GM12801 (cell line): ENCODE data around the gene RBM45.

ENCODE experiments used
- TF ChIP-seq, protein P1 (sequence below): IDR thresholded peaks from one replicate; pipeline ENCODE4 v1.5.1; 2011; ENCODE audit warnings: control low read depth; ENCODE audit not compliant: insufficient read length; ENCODE audit errors: extremely low read depth

Gene RBM45

DNA sequence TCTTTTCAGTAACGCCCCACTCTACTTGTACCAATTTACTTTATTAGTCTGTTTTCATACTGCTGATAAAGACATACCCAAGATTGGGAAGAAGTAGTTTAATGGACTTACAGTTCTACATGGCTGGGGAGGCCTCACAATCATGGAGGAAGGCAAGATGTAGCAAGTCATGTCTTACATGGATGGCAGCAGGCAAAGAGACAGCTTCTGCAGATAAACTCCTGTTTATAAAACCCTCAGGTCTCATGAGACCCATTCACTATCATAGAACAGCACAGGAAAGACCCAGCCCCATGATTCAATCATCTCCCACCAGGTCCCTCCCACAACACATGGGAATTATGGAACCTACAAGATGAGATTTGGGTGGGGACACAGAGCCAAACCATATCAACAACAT lies 43.3 kb downstream of the RBM45 start:
- TF ChIP-seq, protein P1, sequence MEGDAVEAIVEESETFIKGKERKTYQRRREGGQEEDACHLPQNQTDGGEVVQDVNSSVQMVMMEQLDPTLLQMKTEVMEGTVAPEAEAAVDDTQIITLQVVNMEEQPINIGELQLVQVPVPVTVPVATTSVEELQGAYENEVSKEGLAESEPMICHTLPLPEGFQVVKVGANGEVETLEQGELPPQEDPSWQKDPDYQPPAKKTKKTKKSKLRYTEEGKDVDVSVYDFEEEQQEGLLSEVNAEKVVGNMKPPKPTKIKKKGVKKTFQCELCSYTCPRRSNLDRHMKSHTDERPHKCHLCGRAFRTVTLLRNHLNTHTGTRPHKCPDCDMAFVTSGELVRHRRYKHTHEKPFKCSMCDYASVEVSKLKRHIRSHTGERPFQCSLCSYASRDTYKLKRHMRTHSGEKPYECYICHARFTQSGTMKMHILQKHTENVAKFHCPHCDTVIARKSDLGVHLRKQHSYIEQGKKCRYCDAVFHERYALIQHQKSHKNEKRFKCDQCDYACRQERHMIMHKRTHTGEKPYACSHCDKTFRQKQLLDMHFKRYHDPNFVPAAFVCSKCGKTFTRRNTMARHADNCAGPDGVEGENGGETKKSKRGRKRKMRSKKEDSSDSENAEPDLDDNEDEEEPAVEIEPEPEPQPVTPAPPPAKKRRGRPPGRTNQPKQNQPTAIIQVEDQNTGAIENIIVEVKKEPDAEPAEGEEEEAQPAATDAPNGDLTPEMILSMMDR = no peak

DNA sequence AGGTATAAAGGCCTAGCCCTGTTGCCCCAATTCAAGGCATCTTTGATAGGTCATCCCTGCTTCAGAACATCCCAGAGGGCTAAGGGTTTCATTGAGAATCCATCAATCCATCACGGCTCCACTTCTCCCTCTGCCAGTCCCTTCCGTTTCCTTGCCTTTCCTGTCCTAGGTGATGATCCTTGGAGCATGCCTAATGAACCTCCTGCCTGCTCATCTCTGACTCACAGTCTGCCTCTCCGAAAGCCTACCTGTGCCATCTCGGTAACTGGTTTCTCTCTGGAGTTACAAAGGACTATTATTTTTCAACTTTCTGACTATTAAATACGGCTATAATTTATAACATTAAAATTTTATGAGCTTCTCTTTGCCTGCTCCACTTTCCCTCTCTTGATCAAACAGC lies 45.3 kb downstream of the RBM45 start:
- TF ChIP-seq, protein P1 = no peak

DNA sequence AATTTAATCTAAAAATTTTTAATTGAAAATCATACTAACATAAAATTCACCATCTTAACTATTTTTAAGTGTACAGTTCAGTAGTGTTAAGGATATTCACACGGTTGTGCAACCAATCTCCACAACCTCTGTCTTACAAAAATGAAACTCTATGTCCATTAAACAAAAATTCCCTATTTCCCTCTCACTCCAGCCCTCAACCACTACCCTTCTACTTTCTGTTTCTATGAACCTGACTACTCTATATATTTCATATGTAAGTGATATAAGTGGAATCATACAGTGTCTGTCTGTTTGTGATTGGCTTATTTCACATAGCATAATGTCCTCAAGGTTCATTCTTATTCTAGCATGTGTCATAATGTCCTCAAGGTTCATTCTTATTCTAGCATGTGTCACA lies 47.7 kb downstream of the RBM45 start:
- TF ChIP-seq, protein P1 = no peak

DNA sequence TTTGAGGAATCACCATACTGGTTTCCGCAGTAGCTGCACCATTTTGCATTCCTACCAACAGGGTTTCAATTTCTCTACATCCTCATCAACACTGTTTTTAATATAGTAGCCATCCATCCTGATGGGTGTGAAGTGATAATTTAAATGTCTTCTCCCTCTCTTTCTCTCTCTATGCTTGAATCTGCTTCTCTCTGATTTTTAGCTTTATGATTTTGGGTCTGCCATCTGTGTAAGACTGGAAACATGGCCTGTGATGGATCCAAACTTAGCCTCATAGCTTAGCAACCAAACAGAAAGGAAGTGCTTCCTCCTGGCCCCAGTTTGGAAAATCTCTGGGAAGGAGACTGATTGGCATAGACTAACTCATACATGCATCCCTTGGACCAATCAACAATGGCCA lies 48.4 kb downstream of the RBM45 start:
- TF ChIP-seq, protein P1 = no peak

DNA sequence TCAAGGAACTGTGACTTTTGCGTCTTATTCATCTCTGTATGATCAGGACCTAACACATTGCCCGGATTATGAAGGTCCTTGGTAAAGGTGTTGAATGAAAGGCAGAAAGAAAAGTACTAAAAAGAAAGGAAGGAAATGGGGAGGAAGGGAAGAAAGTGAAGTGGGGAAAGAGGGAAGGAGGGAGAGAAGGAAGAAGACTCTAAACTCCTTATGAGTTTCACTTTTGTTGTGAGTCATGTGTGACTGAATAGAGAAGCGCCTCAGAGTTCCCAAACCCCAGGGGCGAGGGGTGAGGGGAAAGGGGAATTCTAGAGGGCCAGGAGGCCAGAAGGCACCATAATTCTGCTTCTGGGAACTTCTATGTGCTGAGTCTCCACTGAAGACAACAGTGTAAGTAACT lies 51.2 kb downstream of the RBM45 start:
- TF ChIP-seq, protein P1 = no peak

DNA sequence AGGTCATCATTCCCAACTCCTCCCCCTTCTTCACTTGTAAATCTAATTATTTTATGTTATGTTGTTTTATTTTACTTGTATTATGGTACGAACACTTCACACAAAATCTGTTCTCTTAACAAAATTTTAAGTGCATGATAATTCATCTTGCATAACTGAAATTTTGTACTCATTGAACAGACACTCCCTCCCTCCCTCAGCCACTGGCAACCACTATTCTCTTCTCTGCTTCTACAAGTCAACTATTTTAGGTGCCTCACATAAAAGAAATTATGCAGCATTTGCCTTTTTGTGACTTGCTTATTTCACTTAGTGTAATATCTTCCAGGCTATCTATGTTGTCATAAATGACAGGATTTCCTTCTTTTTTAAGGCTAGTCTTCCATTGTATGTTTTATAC lies 51.7 kb downstream of the RBM45 start:
- TF ChIP-seq, protein P1 = no peak

DNA sequence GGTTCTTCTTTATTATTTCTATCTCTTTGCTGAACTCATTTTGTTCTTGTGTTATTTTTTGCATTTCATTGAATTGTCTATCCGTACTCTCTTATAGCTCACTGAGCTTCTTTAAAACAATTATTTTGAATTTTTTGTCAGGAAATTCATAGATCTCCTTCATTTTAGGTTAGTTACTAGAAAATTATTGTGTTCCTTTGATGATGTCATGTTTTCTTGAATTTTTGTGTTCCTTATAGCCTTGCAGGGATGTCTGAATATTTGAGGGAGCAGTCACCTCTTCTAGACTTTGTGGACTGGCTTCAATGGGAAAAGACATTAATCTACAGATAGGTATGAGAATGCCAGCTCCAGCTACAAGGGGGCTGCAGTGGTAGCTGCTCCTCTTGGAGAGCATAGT lies 61.4 kb downstream of the RBM45 start:
- TF ChIP-seq, protein P1 = no peak
